IPS-20b (cell line): ENCODE data around the gene CCDC88B.

ENCODE experiments used
- H3K27ac ChIP-seq: one replicate; pipeline ENCODE4 v1.5.1; 2013; ENCODE audit warnings: low read length
- H3K27me3 ChIP-seq: 2 replicates; pipeline ENCODE4 v1.6.1; 2013; ENCODE audit warnings: mild to moderate bottlenecking, low read length, inconsistent platforms; ENCODE audit not compliant: insufficient read depth
- H3K36me3 ChIP-seq: 2 replicates; pipeline ENCODE4 v1.6.1; 2013; ENCODE audit warnings: low read depth, mild to moderate bottlenecking, inconsistent platforms, low read length, moderate library complexity; ENCODE audit not compliant: insufficient read depth
- H3K4me1 ChIP-seq: 2 replicates; pipeline ENCODE4 v1.6.1; 2013; ENCODE audit warnings: mild to moderate bottlenecking, control low read depth, inconsistent platforms, low read length, moderate library complexity; ENCODE audit not compliant: insufficient read depth
- H3K4me3 ChIP-seq: 2 replicates; pipeline ENCODE4 v1.5.1; 2013; ENCODE audit warnings: mild to moderate bottlenecking, low read length, inconsistent platforms
- H3K9ac ChIP-seq: 2 replicates; pipeline ENCODE4 v1.6.1; 2013; ENCODE audit warnings: low read depth, mild to moderate bottlenecking, inconsistent platforms, low read length, moderate library complexity
- H3K9me3 ChIP-seq: 2 replicates; pipeline ENCODE4 v1.6.1; 2013; ENCODE audit warnings: mild to moderate bottlenecking, low read depth, low read length, inconsistent platforms; ENCODE audit not compliant: insufficient read depth

The CCDC88B gene, protein sequence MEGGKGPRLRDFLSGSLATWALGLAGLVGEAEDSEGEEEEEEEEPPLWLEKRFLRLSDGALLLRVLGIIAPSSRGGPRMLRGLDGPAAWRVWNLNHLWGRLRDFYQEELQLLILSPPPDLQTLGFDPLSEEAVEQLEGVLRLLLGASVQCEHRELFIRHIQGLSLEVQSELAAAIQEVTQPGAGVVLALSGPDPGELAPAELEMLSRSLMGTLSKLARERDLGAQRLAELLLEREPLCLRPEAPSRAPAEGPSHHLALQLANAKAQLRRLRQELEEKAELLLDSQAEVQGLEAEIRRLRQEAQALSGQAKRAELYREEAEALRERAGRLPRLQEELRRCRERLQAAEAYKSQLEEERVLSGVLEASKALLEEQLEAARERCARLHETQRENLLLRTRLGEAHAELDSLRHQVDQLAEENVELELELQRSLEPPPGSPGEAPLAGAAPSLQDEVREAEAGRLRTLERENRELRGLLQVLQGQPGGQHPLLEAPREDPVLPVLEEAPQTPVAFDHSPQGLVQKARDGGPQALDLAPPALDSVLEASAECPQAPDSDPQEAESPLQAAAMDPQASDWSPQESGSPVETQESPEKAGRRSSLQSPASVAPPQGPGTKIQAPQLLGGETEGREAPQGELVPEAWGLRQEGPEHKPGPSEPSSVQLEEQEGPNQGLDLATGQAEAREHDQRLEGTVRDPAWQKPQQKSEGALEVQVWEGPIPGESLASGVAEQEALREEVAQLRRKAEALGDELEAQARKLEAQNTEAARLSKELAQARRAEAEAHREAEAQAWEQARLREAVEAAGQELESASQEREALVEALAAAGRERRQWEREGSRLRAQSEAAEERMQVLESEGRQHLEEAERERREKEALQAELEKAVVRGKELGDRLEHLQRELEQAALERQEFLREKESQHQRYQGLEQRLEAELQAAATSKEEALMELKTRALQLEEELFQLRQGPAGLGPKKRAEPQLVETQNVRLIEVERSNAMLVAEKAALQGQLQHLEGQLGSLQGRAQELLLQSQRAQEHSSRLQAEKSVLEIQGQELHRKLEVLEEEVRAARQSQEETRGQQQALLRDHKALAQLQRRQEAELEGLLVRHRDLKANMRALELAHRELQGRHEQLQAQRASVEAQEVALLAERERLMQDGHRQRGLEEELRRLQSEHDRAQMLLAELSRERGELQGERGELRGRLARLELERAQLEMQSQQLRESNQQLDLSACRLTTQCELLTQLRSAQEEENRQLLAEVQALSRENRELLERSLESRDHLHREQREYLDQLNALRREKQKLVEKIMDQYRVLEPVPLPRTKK (N-terminal part only)

GRCh38 chr11:64339754-64340408 lies at the start of gene CCDC88B:
CCDC88B (plus strand) TSS chr11:64340204; CDS start chr11:64340267, 63 bp downstream.
- Histone ChIP-seq H3K36me3 (no peaks in the 10 kb centered on the region), H3K4me3 (peak within 1 kb of the TSS; percentile 82), H3K27ac (no peak within 1 kb of the TSS), H3K9me3 (no peaks in the 10 kb centered on the region), H3K9ac (no peak within 1 kb of the TSS; the same call in 1 of the 2 replicates), H3K27me3 (peaks cover 20% of the 10 kb centered on the region), H3K4me1 (peaks cover 5% of the 10 kb centered on the region; the same call in 1 of the 2 replicates)

DNA sequence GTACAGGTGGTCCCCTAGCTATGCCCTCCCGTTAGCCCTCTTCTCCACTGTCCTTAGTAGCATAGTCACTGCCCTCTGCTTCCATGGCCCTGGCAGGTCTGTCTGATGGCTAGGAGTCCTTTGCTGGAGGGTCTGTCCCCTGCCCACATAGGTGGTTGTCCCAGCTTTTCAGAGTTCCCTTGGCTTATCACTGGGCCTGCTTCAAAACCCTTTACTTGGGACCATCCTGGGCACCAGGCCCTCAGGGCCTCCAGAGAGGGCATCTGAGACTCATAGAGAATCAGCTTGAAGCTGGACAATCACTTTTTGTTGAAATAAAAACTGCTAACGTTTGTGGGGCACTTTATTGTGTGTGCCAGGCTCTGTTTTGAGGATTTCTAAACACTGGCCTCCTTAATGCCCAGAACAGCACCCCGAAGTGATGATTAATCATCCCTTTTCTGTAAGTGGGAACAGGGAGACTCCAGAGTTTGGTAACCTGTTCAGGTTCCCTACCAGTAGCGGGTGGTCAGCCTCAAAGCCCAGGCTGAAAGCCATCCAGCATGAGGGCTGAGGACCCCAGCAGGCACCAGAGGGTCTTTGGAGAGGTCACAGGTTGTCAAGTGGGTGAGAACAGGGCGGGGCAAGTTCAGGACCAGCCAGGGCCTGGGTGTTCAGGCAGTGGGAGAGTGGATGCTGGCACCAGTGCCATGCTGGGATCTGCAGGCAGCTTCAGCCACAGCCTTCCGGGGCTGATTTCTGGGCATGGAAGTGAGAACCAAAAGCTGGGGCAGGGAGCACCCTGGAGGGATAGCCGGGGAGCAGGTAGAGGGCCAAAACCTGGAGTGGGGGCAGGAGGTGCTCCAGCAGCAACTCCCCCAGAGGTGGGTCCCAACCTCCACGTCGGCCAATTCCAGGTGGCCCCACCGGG lies 49.4 kb upstream of the CCDC88B start:
- H3K27me3 ChIP-seq = peaks cover 79% of the 10 kb centered on the region
- no peaks in the 10 kb centered on the region for H3K4me1 ChIP-seq
- no peak overlapping the region for H3K27ac ChIP-seq
- no peak overlapping the region for H3K9ac ChIP-seq
- no peaks in the 10 kb centered on the region for H3K36me3 ChIP-seq
- H3K4me3 ChIP-seq = peak overlapping the region; percentile 51; the same call in 1 of the 2 replicates
- no peaks in the 10 kb centered on the region for H3K9me3 ChIP-seq

DNA sequence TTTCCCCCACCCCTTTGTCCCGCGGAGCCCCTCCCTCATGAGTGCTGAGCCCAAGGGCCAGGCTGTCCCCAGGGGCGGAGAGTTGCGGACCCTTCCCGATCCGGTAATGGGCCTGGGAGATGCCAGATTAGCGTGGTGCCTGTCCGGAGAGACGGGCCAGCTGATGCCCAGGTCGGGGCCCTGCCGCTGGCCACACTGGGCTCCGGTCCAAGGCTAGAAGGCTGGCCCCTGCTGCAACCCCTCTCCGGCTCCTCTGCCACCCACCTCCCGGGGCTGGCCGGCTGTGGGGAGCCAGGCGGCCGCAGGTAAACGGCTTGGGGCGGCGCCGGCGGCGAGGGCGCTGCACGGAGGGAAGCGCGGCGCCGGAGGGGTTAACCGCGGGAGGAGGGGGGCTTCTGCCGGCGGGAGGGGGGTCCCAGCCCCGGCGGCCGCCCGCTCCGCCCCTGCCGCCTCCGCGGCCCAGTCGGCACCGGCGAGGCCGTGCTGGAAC lies 48.7 kb upstream of the CCDC88B start, which contains the start of gene KCNK4:
TSS of gene KCNK4 (plus strand) at position 41 of the 490 bp plus-strand sequence. CDS start 1,717 bp downstream, outside the sequence.
- Histone ChIP-seq H3K27ac (no peak within 1 kb of the TSS), H3K9me3 (no peaks in the 10 kb centered on the region), H3K36me3 (no peaks in the 10 kb centered on the region), H3K4me1 (no peaks in the 10 kb centered on the region), H3K27me3 (peaks cover 86% of the 10 kb centered on the region), H3K9ac (no peak within 1 kb of the TSS), H3K4me3 (peak within 1 kb of the TSS; percentile 51; the same call in 1 of the 2 replicates)

GRCh38 chr11:64291752-64292459 lies 48.1 kb upstream of the CCDC88B start:
- no peaks in the 10 kb centered on the region for H3K9me3 ChIP-seq
- H3K9ac ChIP-seq = no peak overlapping the region
- H3K4me1 ChIP-seq = no peaks in the 10 kb centered on the region
- no peaks in the 10 kb centered on the region for H3K36me3 ChIP-seq
- H3K27ac ChIP-seq = no peak overlapping the region
- H3K4me3 ChIP-seq = peak overlapping the region; percentile 51; the same call in 1 of the 2 replicates
- peaks cover 88% of the 10 kb centered on the region for H3K27me3 ChIP-seq

- Histone ChIP-seq H3K27me3 (peaks cover 90% of the 10 kb centered on the region), H3K4me3 (no peak overlapping the region), H3K9ac (no peak overlapping the region), H3K4me1 (no peaks in the 10 kb centered on the region), H3K36me3 (no peaks in the 10 kb centered on the region), H3K27ac (no peak overlapping the region), H3K9me3 (no peaks in the 10 kb centered on the region)
These were observed 47.3 kb upstream of the CCDC88B start for GRCh38 chr11:64292460-64293254.

- Histone ChIP-seq H3K27me3 (peaks cover 100% of the 10 kb centered on the region), H3K27ac (no peak overlapping the region), H3K4me3 (no peak overlapping the region), H3K4me1 (no peaks in the 10 kb centered on the region), H3K9me3 (no peaks in the 10 kb centered on the region), H3K9ac (no peak overlapping the region), H3K36me3 (no peaks in the 10 kb centered on the region)
These were observed 45.2 kb upstream of the CCDC88B start for GRCh38 chr11:64294774-64295173.

DNA sequence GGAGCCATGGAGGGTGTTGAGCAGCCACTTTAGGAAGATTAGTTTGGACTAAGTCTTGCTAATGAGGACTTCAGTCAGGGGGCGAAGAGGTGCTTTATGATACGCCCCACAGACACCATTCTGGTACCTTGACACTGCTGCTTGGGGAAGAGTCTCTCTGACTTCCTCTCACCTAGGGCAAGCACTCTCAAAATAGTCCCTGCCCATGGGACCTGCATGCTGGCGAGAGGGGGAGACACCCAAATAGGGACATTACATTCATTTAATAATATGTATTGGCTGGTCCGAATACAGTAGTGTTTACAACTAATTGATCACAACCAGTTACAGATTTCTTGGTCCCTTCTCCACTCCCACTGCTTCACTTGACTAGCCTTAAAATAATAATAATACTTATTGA lies 44.2 kb upstream of the CCDC88B start:
- Histone ChIP-seq H3K4me1 (no peaks in the 10 kb centered on the region; the same call in 1 of the 2 replicates), H3K9ac (no peak overlapping the region), H3K27me3 (peaks cover 100% of the 10 kb centered on the region), H3K27ac (no peak overlapping the region), H3K9me3 (no peaks in the 10 kb centered on the region), H3K4me3 (no peak overlapping the region), H3K36me3 (no peaks in the 10 kb centered on the region)

DNA sequence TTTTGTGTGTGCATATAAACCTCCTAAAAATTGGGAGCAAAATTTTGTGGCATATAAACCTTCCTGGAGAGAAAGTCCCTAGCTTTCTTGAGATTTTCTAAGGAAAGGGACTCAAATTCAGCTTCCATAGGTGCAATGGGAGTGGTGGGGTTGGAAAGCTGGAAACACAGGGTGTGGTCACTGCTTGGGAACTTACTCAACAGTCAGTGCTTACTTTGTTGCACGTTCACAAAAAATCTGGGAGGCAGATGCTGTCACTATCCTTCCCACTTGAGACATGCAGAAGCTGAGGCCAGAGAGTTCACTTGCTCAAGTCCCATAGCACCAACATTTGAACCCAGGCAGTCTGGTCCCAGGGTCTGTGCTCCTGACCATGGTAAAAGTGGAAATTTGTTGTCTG lies 43.8 kb upstream of the CCDC88B start:
- H3K27me3 ChIP-seq = peaks cover 100% of the 10 kb centered on the region
- no peak overlapping the region for H3K4me3 ChIP-seq
- H3K9me3 ChIP-seq = no peaks in the 10 kb centered on the region
- no peaks in the 10 kb centered on the region for H3K36me3 ChIP-seq
- no peak overlapping the region for H3K9ac ChIP-seq
- no peaks in the 10 kb centered on the region; the same call in 1 of the 2 replicates for H3K4me1 ChIP-seq
- no peak overlapping the region for H3K27ac ChIP-seq
